K562 (cell line): ENCODE data around the gene GPR15. TPM values are rescaled to one million over a fixed set of nuclear protein-coding genes. Genes with fewer than 3 reads are reported as not detected.
A peak's percentile ranks its signal among the peaks of the same experiment; 100 is the strongest.

Experiments used
- CHAMP1 ChIP-seq: fragments of 450-650 bp; IDR thresholded peaks from 2 replicates; pipeline ENCODE4 v1.6.1; 2016; ENCODE audit warnings: mild to moderate bottlenecking
- CREB3 ChIP-seq: fragments of 450-650 bp; conservative IDR thresholded peaks from 2 replicates; pipeline ENCODE4 v1.6.1; 2016; ENCODE audit warnings: missing genetic modification characterization, low read depth, mild to moderate bottlenecking, missing compliant biosample characterization, moderate library complexity
- ELK3 ChIP-seq: fragments of 450-650 bp; formaldehyde crosslinking; IDR thresholded peaks from 2 replicates; pipeline ENCODE4 v1.4.0; 2020; ENCODE audit warnings: mild to moderate bottlenecking
- FOXK2 ChIP-seq, 2 experiments: fragments of 450-650 bp; IDR thresholded peaks in 1 of 2; conservative IDR thresholded peaks in 1 of 2; 2 replicates each; pipeline ENCODE4 v1.6.1; 2016; ENCODE audit warnings: low read depth in 2 of 2, mild to moderate bottlenecking in 1 of 2
- MEF2A ChIP-seq: IDR thresholded peaks from 2 replicates; pipeline ENCODE4 v1.6.1; 2011; ENCODE audit warnings: low read depth, mild to moderate bottlenecking, low read length, moderate library complexity; ENCODE audit not compliant: control insufficient read depth
- NFE2 ChIP-seq: IDR thresholded peaks from 2 replicates; pipeline ENCODE4 v1.6.1; 2014; ENCODE audit warnings: antibody characterized with exemption, low read depth
- PRMT5 ChIP-seq: sonication (generic); formaldehyde crosslinking; IDR thresholded peaks from 2 replicates; pipeline ENCODE4 v1.5.0; 2020; ENCODE audit warnings: missing genetic modification reagents
- SAFB ChIP-seq: fragments of 200-400 bp; formaldehyde crosslinking; IDR thresholded peaks from 2 replicates; pipeline ENCODE4 v1.6.1; 2017; ENCODE audit warnings: low read depth, low read length, borderline replicate concordance
- SMARCB1 ChIP-seq: IDR thresholded peaks from 2 replicates; pipeline ENCODE4 v1.6.1; 2011; ENCODE audit warnings: improper control_type of control experiment, low read depth; ENCODE audit not compliant: insufficient read length
- ZBTB40 ChIP-seq, 2 experiments: fragments of 450-650 bp in 1 of 2; sonication (generic) in 1 of 2; formaldehyde crosslinking in 1 of 2; IDR thresholded peaks; 2 replicates each; pipeline versions ENCODE4 v1.7.1 to v1.9.0; 2016 to 2022; ENCODE audit warnings: inconsistent platforms in 1 of 2, mild to moderate bottlenecking in 1 of 2, missing genetic modification reagents in 1 of 2
- ZC3H8 ChIP-seq: fragments of 450-650 bp; IDR thresholded peaks from 2 replicates; pipeline ENCODE4 v1.6.1; 2017
- ZKSCAN8 ChIP-seq: fragments of 200-800 bp; sonication (Bioruptor generic); IDR thresholded peaks from 2 replicates; pipeline ENCODE4 v1.6.1; 2016; ENCODE audit warnings: missing genetic modification characterization, missing compliant biosample characterization
- ZNF354B ChIP-seq: fragments of 250-450 bp; sonication (Bioruptor Pico); IDR thresholded peaks from 2 replicates; pipeline ENCODE4 v1.4.0; 2020
- polyA plus RNA-seq, 8 experiments: library from polyadenylated mRNA; depleted of rRNA in 4 of 8; stranded (reverse) in 5 of 8; unstranded in 3 of 8; fragments of >200 nt; fragmentation: Nextera tagmentation in 2 of 8; fragmentation: Illumina TruSeq in 1 of 8; extraction: Ambion mirVana in 2 of 8; extraction: Trizol in 1 of 8; gene quantifications; 2 replicates each; pipeline versions ENCODE4 v1.2.1 to v1.2.3, GENCODE V29; 2011 to 2014; ENCODE audit warnings: inconsistent platforms in 1 of 8, missing spikeins in 1 of 8
- total RNA-seq, 7 experiments: library from RNA; depleted of rRNA in 6 of 7; stranded (reverse); fragments of >200 nt in 6 of 7; fragmentation: Illumina TruSeq in 2 of 7; extraction: Trizol in 2 of 7; gene quantifications; 2 replicates each; pipeline versions ENCODE4 v1.2.1 to v1.2.3, GENCODE V29; 2011 to 2021; ENCODE audit warnings: low replicate concordance in 1 of 7

GPR15 gene
- total and polyA plus RNA-seq, 9 of the 15 experiments (the other 6 are each of a cell fraction or from before 2014, with no cell fraction given): 0.13 TPM; not detected in 8

GRCh38 chr3:98521897-98522543, 9.8 kb upstream of the GPR15 start (continued):
- no peak for TF ChIP-seq PRMT5
- TF ChIP-seq CREB3: no peak
- no peak for TF ChIP-seq MEF2A
- TF ChIP-seq ELK3 (CRISPR knock-in tag): no peak
- TF ChIP-seq FOXK2 (conservative IDR thresholded peaks at IDR 0.05 in 1 of 2, IDR thresholded peaks at IDR 0.05 in 1 of 2; ENCODE audit: low read depth in 2 of 2): peak in 1 of 2 experiments; percentile 50; a peak in 2 of 4 replicates
- TF ChIP-seq ZKSCAN8: no peak
- peak; percentile 21; the same call in 1 of the 2 replicates for TF ChIP-seq NFE2
- TF ChIP-seq ZBTB40 (IDR thresholded peaks at IDR 0.05): peak; percentile 60
- no peak for TF ChIP-seq ZBTB40 (CRISPR knock-in tag; IDR thresholded peaks at IDR 0.05)
- no peak for TF ChIP-seq CHAMP1
- no peak for TF ChIP-seq SMARCB1
- TF ChIP-seq SAFB: no peak
- no peak for TF ChIP-seq ZC3H8
- no peak for TF ChIP-seq ZNF354B (CRISPR knock-in tag)
